ENCODE measurements around the gene MED22.

The MED22 gene

DNA sequence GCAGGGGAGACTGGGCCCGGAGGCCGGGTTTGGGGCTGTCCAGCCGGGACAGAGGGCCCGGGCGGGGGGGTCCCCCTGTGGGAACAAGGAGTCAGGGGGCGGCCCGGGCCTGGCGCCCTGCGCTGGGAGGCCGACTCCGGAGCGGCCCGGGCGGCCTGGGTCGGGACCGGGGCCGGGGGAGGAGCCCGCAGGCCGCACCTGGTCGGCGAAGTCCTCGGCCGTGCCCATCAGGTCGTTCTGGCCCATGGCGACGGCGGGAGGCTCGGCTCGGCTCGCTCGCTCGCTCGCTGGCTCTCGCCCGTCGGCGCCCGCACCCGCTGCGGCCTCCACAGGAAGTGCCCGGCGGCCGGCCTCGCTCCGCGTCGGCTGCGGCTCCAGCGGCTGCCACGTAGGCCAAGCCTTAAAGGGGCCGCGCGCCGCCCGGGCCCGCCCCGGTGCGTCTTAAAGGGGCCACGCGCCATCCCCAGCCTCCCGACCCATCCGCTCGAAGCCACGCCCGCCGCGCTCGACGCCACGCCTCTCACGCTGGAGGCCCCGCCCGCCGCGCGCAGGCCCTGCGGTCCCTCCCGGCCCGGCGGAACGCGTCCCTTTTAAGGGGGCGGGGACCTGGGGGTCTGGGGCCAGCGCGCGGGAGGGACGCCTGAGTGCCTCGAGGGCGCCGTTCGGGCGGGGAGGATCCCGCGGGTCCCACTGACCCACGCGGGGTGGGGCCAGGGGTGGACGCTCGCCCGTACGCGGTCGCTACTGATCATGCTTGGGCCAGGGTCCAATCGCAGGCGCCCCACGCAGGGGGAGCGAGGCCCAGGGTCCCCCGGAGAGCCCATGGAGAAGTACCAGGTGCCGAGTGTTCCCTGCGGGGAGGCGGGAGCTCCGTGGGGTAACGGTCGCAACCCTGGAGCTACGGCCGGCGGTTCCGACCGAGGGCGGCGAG is 28.1 kb upstream of the MED22 start, which contains the start of the genes STKLD1 and SURF4:
TSS of gene STKLD1 (plus strand) at position 643 of the 931 bp plus-strand sequence. CDS start at position 751, 108 bp downstream.
TSS of gene SURF4 (minus strand) at position 337 of the 931 bp plus-strand sequence. CDS start at position 246, 91 bp downstream.
- peak; percentile 80 for DNase-seq (ENCODE audit: low read depth, low spot score)

GRCh38 chr9:133375116-133375723 is 27.3 kb upstream of the MED22 start:
- DNase-seq (ENCODE audit: low read depth, low spot score) = no peak

- DNase-seq (ENCODE audit: low read depth, low spot score) = no peak
Observed at GRCh38 chr9:133374612-133375115, 26.7 kb upstream of the MED22 start.

DNA sequence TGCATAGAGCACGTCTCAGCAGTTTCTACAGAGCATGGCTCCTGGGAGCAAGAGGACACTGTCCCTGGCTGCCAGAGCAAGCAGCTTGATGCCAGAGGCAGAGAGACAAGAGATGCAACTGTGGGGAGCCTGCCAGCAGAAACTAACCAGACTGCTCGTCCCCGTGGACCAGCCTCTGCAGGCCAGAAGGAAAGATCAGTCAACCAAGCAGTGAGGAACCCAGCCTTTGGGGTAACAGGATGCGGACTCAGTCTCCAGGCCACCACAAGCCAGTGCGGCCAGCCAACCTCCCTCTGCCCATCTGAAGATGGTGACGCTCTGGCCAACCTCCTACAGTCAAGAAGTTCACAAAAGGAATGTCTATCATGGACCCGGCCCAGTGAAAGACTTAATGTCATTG is 24.2 kb upstream of the MED22 start:
- no peak for DNase-seq (ENCODE audit: low read depth, low spot score)

DNA sequence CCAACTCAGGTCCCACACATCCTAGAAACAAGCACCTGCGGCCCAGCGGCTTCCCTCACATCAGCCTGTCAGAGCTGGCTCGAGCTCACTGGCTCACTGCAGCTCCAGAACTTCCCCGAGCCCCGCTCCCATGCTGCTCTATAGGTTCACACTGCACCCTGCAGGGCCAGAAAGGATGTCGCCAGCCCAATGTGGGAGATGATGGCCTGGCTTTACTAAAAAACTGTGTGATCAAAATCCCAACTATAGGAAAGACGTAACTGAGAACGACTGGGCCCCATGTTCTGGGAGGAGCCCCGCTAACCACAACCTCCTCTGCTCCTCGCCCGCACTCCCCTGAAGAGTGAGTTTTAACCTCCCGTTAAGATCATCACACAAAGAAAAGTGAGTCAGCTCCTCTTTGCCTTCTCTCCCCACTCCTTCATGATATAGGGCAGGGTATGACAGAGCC is 23.4 kb upstream of the MED22 start:
- no peak for DNase-seq (ENCODE audit: low read depth, low spot score)

- no peak for DNase-seq (ENCODE audit: low read depth, low spot score)
Observed at GRCh38 chr9:133370685-133371084, 22.8 kb upstream of the MED22 start.

- DNase-seq (ENCODE audit: low read depth, low spot score) = no peak
Observed at GRCh38 chr9:133369933-133370332, 22.0 kb upstream of the MED22 start.

- no peak for DNase-seq (ENCODE audit: low read depth, low spot score)
Observed at GRCh38 chr9:133369422-133369821, 21.5 kb upstream of the MED22 start.

GRCh38 chr9:133368249-133368881 is 20.4 kb upstream of the MED22 start:
- no peak for DNase-seq (ENCODE audit: low read depth, low spot score)

DNA sequence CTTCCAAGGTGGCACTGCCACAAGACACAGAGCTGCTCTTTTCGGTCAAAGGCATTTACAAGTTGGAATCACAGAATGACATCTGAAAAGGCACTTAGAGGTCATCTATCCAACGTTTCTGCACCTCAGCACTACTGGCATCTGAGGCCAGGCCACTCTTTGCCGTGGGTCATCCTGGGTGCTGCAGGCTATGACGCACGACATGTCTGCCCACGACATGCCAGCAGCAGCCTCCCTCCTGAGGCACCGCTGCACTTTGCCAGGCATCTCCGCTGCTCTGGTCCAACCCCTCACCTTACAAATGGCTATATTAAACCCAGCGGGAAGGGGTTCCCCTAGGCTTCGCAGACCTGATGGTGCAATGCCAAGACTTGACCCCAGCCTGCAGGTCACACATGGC is 19.8 kb upstream of the MED22 start:
- DNase-seq (ENCODE audit: low read depth, low spot score) = no peak

DNA sequence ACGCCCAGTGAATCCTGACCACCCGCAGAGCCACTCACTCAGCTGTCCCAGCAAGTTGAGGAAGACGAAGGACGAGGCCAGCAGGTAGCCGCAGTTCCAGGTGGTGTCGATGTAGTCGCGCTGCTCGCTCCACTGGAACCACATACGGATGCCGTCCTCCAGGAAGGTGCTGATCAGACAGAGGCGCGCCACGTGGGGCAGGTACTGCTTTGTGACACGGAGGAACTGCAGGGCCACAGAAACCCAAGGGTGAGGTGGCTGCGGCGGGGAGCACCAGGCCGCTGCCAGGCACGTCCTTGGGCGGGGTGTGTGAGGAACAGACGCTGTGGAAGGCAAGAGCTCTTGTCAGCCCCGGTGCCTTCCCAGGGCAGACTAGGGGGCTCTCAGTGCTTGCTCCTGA is 19.3 kb upstream of the MED22 start:
- DNase-seq (ENCODE audit: low read depth, low spot score) = no peak

DNA sequence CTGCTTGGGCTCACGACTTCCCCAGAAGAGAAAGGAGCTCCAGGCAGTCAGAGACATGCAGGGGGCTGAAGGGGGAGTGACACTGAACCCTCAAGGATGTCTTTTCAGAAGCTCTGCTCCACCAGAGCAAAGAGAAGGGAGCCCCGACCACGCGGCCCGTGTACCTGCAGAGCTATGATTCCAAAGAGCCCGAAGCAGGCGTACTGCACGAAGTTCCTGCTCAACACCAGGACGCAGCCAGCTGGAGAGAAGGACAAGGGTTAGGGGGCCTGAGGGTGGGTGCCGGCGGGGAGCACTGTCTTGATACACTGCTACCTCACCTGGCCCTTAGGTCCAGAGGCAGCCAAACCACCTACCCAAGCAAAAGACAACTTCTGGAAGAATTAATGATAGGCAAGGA is 18.5 kb upstream of the MED22 start:
- DNase-seq (ENCODE audit: low read depth, low spot score) = no peak

DNA sequence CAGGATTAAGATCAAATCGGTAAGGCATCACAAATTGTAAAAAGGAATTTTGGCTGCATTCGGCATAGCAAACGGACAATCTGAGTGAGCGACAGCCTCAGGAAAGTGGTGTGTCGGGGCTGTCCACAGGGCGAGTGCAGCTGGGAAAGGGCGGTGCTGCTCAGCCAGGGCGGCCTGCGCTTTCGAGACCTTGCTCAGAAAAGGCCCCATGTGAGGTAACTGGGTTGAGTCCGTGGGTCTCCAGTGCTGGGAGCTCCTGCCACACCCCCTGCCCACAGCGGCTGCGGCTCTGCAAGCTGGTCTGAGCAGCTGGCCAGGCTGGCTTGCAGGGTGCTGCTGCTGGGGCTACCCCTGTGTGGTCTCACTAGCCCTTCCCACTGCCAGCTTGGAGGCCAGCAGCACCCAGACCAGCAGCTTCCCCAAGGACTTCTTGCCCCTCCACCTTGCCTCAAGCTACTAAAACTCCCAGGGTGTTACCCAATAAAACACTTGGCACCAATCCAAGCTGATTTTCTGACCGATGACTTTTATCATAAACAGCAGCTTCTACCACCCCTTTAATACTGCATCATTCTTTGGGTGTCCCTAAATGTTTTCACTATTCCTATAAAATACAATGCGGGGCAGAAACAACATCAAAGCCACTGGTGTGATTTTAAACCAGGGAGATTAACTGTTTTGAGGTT is 14.6 kb upstream of the MED22 start:
- DNase-seq (ENCODE audit: low read depth, low spot score) = no peak

- no peak for DNase-seq (ENCODE audit: low read depth, low spot score)
Observed at GRCh38 chr9:133361507-133362092, 13.7 kb upstream of the MED22 start.

- no peak for DNase-seq (ENCODE audit: low read depth, low spot score)
Observed at GRCh38 chr9:133360400-133361393, 12.8 kb upstream of the MED22 start.

GRCh38 chr9:133359399-133360175 is 11.7 kb upstream of the MED22 start:
- no peak for DNase-seq (ENCODE audit: low read depth, low spot score)

DNA sequence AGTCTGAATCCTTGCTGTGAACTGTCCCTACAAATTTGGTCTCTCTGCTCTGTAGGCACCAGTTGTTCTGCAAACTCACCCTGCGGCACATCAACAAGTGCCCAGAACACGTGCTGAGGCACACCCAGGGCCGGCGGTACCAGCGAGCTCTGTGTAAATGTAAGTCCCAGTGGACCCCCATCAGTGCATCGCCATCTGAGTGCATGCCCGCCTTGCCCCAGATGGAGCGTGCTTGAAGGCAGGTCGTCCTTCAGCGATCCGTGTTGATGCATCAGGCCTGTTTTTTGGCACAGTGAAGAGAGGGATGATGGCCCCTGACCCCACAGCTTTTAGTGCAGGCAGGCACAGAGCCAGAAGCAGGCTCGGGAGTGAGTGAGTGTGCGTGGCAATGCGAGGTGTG is 9.7 kb upstream of the MED22 start:
- no peak for DNase-seq (ENCODE audit: low read depth, low spot score)

DNA sequence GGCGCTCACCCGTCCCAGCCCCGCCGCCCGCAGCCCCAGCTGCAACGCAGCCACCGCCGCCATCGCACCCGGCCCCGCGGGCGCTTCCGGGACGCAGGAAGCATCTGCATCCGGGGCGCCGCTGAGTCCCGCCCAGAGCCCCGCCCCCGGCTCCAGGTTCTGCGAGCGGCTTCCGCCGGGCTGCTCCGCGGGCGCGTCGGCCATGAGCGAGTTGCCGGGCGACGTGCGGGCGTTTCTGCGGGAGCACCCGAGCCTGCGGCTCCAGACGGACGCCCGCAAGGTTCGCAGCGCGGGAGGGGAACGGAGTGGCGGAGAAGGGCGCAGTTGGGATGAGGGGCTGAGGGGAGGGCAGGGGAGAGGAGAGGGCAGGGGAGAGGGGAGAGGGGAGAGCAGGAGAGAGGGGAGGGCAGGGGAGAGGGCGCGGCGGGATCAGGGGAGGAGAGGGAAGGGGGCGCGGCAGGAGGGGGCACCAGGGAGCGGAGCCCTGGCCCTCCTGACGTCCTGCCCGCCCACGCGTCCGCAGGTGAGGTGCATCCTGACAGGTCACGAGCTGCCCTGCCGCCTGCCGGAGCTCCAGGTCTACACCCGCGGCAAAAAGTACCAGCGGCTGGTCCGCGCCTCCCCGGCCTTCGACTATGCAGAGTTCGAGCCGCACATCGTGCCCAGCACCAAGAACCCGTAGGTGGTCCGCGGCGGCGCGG is 8.6 kb upstream of the MED22 start, which contains the start of the genes SURF1 and SURF2:
TSS of gene SURF1 (minus strand) at position 97 of the 701 bp plus-strand sequence. CDS start at position 63, 34 bp downstream.
TSS of gene SURF2 (plus strand) at position 160 of the 701 bp plus-strand sequence. CDS start at position 203, 43 bp downstream.
- DNase-seq (ENCODE audit: low read depth, low spot score) = no peak

Data from brain pericyte (primary cell).